Measurements from ENCODE around the gene SDK2.

SDK2 gene

GRCh38 chr17:73524941-73525679 lies 119.1 kb downstream of the SDK2 start:
- TF ChIP-seq, protein P1, sequence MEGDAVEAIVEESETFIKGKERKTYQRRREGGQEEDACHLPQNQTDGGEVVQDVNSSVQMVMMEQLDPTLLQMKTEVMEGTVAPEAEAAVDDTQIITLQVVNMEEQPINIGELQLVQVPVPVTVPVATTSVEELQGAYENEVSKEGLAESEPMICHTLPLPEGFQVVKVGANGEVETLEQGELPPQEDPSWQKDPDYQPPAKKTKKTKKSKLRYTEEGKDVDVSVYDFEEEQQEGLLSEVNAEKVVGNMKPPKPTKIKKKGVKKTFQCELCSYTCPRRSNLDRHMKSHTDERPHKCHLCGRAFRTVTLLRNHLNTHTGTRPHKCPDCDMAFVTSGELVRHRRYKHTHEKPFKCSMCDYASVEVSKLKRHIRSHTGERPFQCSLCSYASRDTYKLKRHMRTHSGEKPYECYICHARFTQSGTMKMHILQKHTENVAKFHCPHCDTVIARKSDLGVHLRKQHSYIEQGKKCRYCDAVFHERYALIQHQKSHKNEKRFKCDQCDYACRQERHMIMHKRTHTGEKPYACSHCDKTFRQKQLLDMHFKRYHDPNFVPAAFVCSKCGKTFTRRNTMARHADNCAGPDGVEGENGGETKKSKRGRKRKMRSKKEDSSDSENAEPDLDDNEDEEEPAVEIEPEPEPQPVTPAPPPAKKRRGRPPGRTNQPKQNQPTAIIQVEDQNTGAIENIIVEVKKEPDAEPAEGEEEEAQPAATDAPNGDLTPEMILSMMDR (IDR thresholded peaks at IDR 0.05; ENCODE audit: insufficient read depth, missing control alignments), result no peak
- DNase-seq (ENCODE audit: insufficient read length, low spot score) (no peak), FAIRE-seq (no peak)

DNA sequence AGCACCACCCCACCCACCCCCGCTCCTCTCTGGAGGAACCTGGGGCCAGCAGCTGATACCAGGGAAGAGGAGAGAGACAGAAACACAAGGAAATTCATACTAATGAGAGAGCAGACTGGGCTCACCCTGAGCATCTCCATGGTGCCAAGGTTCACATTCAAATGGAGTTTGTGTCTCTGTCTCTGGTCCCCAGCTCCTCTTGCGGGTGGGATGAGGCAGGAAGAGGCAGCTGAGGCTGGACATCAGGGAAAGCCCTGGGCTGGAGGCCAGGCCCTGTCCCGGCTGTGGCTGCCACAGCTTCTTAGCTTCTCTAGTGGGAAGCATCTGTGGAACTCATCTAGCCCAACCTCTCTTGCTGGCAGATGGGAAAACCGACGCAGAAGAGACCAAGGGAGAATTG lies 121.5 kb downstream of the SDK2 start:
- DNase-seq (ENCODE audit: insufficient read length, low spot score), result no peak
- TF ChIP-seq, protein P1 (IDR thresholded peaks at IDR 0.05; ENCODE audit: insufficient read depth, missing control alignments), result no peak
- no peak for FAIRE-seq

GRCh38 chr17:73522107-73522506 lies 122.1 kb downstream of the SDK2 start:
- DNase-seq (ENCODE audit: insufficient read length, low spot score) (no peak), FAIRE-seq (no peak)
- TF ChIP-seq, protein P1 (IDR thresholded peaks at IDR 0.05; ENCODE audit: insufficient read depth, missing control alignments), result no peak

DNA sequence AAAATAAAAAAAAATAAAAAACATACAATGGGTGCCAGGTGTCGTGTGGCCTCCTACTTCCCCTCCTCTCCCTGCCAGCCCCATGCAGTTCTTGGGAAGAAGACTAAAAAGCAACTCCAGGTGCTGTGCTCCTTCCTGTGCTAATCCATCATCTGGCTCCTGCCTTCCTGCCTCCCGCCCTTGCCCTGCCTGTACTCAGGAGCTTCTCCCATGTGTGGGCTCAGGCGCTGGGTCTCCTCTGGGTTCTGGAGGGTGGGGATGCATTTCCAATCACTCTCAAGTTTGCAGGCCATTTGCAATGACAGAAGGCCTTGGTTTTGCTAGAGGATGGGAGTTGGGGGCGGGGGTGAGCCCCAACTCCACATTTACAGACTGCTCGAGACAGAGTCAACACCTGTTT lies 122.9 kb downstream of the SDK2 start:
- DNase-seq (ENCODE audit: insufficient read length, low spot score), result no peak
- TF ChIP-seq, protein P1 (IDR thresholded peaks at IDR 0.05; ENCODE audit: insufficient read depth, missing control alignments), result no peak
- no peak for FAIRE-seq

DNA sequence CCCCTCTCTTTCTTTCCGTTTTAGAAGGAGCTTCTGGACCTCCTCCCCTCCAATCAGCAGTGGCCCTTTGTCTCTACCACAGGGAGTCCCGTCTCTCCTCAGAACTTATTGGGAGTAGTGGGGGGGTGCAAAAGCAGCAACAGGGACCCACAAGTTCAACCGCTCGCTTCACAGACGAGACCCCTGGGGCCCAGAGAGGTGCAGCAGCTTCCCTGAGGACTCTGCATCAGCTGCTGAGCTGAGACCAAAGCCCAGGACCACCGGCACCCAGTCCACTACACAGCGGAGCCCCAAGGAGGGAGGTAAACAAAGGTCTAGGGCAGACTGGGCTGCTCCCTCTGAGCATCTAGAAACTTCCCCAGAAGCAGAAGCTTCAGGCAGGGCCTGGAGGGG lies 123.9 kb downstream of the SDK2 start:
- no peak for FAIRE-seq
- TF ChIP-seq, protein P1 (IDR thresholded peaks at IDR 0.05; ENCODE audit: insufficient read depth, missing control alignments), result no peak
- DNase-seq (ENCODE audit: insufficient read length, low spot score), result no peak

DNA sequence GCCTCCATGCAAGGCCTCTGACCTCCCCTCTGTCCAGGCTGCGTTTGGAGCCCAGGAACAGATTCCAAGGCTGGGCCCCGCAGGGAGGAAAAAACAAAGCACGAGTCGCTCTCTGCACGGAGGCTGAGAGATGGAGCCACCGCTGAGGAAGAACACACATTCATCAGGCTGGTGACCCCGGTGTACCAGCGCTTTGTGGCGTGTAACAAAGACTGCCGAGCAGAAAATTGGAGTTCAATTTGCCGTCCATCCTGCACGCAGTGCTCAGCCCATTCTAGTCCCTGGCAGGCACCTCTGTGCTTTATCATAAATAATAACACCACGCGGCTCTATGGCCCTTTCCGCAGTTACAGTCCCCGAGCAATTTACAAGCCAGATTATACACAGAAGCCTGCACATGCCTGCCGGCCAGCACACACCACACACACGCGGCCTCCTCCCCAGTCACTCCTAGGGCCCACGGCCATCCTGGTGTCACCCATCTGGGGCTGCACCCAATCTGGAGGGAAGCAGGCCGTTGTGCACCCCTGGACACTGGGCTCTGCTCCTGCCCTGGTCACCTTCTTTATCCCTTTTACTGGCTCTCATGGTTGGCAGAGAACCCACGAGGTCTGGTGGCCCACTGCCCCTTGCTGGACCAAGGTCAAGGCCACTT lies 124.4 kb downstream of the SDK2 start:
- TF ChIP-seq, protein P1 (IDR thresholded peaks at IDR 0.05; ENCODE audit: insufficient read depth, missing control alignments), result no peak
- FAIRE-seq (no peak), DNase-seq (ENCODE audit: insufficient read length, low spot score) (no peak)

- FAIRE-seq (no peak), DNase-seq (ENCODE audit: insufficient read length, low spot score) (no peak)
- TF ChIP-seq, protein P1 (IDR thresholded peaks at IDR 0.05; ENCODE audit: insufficient read depth, missing control alignments), result no peak
These were observed 125.2 kb downstream of the SDK2 start for GRCh38 chr17:73519011-73519410.
